Liver (tissue), 3 donors: ENCODE data around the gene AJUBA.

ENCODE experiments used
- CTCF ChIP-seq: fragments of 150-350 bp; IDR thresholded peaks from 2 replicates; pipeline ENCODE4 v1.5.1; 2017; ENCODE audit warnings: improper control_type of control experiment, low read depth, low read length; ENCODE audit not compliant: missing input control
- NR2F2 ChIP-seq: IDR thresholded peaks from 2 replicates; pipeline ENCODE4 v1.6.1; 2016; ENCODE audit warnings: antibody characterized with exemption
- RAD21 ChIP-seq, 2 donors: IDR thresholded peaks; 2 replicates each; pipeline ENCODE4 v1.6.1; 2016; ENCODE audit warnings: antibody characterized with exemption in 2 of 2, mild to moderate bottlenecking in 2 of 2
- REST ChIP-seq: IDR thresholded peaks from 2 replicates; pipeline ENCODE4 v1.6.1; 2016; ENCODE audit warnings: antibody characterized with exemption, mild to moderate bottlenecking
- RXRA ChIP-seq, 2 donors: IDR thresholded peaks; 2 replicates each; pipeline ENCODE4 v1.6.1; 2017 to 2018; ENCODE audit warnings: antibody characterized with exemption in 2 of 2, mild to moderate bottlenecking in 1 of 2
- SP1 ChIP-seq: IDR thresholded peaks from 2 replicates; pipeline ENCODE4 v1.6.1; 2018; ENCODE audit warnings: antibody characterized with exemption, mild to moderate bottlenecking
- YY1 ChIP-seq: IDR thresholded peaks from 2 replicates; pipeline ENCODE4 v1.6.1; 2016; ENCODE audit warnings: antibody characterized with exemption, mild to moderate bottlenecking
- donor health status: healthy.
- donor health status: healthy.

- TF ChIP-seq CTCF (no peak), RAD21 (IDR thresholded peaks at IDR 0.05) (no peak), RXRA (IDR thresholded peaks at IDR 0.05) (peak in 1 of 2 donors; percentile 42), SP1 (no peak), REST (no peak), YY1 (no peak), NR2F2 (no peak)
Measured at GRCh38 chr14:22978487-22978837, 3.9 kb downstream of the AJUBA start.
